HL-60 (cell line): ENCODE measurements around the gene CYYR1.

Experiments used
- CTCF ChIP-seq: IDR thresholded peaks from one replicate; pipeline ENCODE4 v1.5.1; 2011; ENCODE audit warnings: low read length, control low read depth, inconsistent platforms; ENCODE audit not compliant: insufficient read depth
- GABPA ChIP-seq: IDR thresholded peaks from 2 replicates; pipeline ENCODE4 v1.6.1; 2012; ENCODE audit warnings: low read depth

GRCh38 chr21:26461500-26461899 is 111.6 kb downstream of the CYYR1 start:
- TF ChIP-seq CTCF (no peak), GABPA (no peak)
